Trophoblast cell (in vitro differentiated cells and primary cell): Measurements from ENCODE around the gene AGBL1.
A peak's percentile ranks its signal among the peaks of the same experiment; 100 is the strongest.

Experiments
- DNase-seq, 2 donors: peaks; one replicate each; pipeline ENCODE4 v3.0.0-alpha.2; 2016
- H2AFZ ChIP-seq: 2 replicates; pipeline ENCODE4 v1.6.1; 2013; ENCODE audit warnings: low read length, moderate library complexity, mild to moderate bottlenecking; ENCODE audit not compliant: insufficient read depth, poor library complexity
- H2AK5ac ChIP-seq: 2 replicates; pipeline ENCODE4 v1.6.1; 2013; ENCODE audit warnings: mild to moderate bottlenecking, low read length
- H2BK120ac ChIP-seq: 2 replicates; pipeline ENCODE4 v1.6.1; 2013; ENCODE audit warnings: low read length, mild to moderate bottlenecking, moderate library complexity; ENCODE audit not compliant: insufficient read depth, poor library complexity
- H2BK12ac ChIP-seq: 2 replicates; pipeline ENCODE4 v1.6.1; 2013; ENCODE audit warnings: mild to moderate bottlenecking, low read length, moderate library complexity
- H2BK5ac ChIP-seq: 2 replicates; pipeline ENCODE4 v1.6.1; 2013; ENCODE audit warnings: low read length, low read depth, moderate library complexity, mild to moderate bottlenecking; ENCODE audit not compliant: poor library complexity
- H3K14ac ChIP-seq: 2 replicates; pipeline ENCODE4 v1.6.1; 2013; ENCODE audit warnings: mild to moderate bottlenecking, low read length
- H3K18ac ChIP-seq: 2 replicates; pipeline ENCODE4 v1.6.1; 2013; ENCODE audit warnings: mild to moderate bottlenecking, low read length
- H3K23ac ChIP-seq: 2 replicates; pipeline ENCODE4 v1.6.1; 2013; ENCODE audit warnings: low read length
- H3K27ac ChIP-seq: 2 replicates; pipeline ENCODE4 v1.5.1; 2013; ENCODE audit warnings: low read depth, mild to moderate bottlenecking, inconsistent platforms, low read length, moderate library complexity
- H3K27me3 ChIP-seq: 2 replicates; pipeline ENCODE4 v1.6.1; 2013; ENCODE audit warnings: inconsistent platforms, mild to moderate bottlenecking, low read length, moderate library complexity; ENCODE audit not compliant: insufficient read depth
- H3K36me3 ChIP-seq, 2 experiments: 1 replicate in 1 of 2; 2 replicates in 1 of 2; pipeline ENCODE4 v1.6.1; 2013; ENCODE audit warnings: low read length in 2 of 2, mild to moderate bottlenecking in 2 of 2, moderate library complexity in 1 of 2; ENCODE audit not compliant: insufficient read depth in 2 of 2, control insufficient read depth in 1 of 2
- H3K4ac ChIP-seq: 2 replicates; pipeline ENCODE4 v1.6.1; 2013; ENCODE audit warnings: low read depth, mild to moderate bottlenecking, low read length, moderate library complexity
- H3K4me1 ChIP-seq, 2 experiments: 1 replicate in 1 of 2; 2 replicates in 1 of 2; pipeline ENCODE4 v1.6.1; 2013; ENCODE audit warnings: low read length in 2 of 2, mild to moderate bottlenecking in 2 of 2, moderate library complexity in 1 of 2; ENCODE audit not compliant: insufficient read depth in 2 of 2, control insufficient read depth in 1 of 2
- H3K4me2 ChIP-seq: 2 replicates; pipeline ENCODE4 v1.6.1; 2013; ENCODE audit warnings: inconsistent platforms, mild to moderate bottlenecking, low read length, moderate library complexity
- H3K4me3 ChIP-seq: 2 replicates; pipeline ENCODE4 v1.5.1; 2013; ENCODE audit warnings: mild to moderate bottlenecking, low read depth, low read length, inconsistent platforms
- H3K79me1 ChIP-seq: one replicate; pipeline ENCODE4 v1.6.1; 2013; ENCODE audit warnings: low read length
- H3K79me2 ChIP-seq: 2 replicates; pipeline ENCODE4 v1.6.1; 2013; ENCODE audit warnings: low read length, mild to moderate bottlenecking; ENCODE audit not compliant: control insufficient read depth, insufficient read depth, poor library complexity
- H3K9ac ChIP-seq: 2 replicates; pipeline ENCODE4 v1.6.1; 2013; ENCODE audit warnings: mild to moderate bottlenecking, low read length
- H3K9me3 ChIP-seq: 2 replicates; pipeline ENCODE4 v1.6.1; 2013; ENCODE audit warnings: low read depth, mild to moderate bottlenecking, control low read depth, inconsistent platforms, low read length; ENCODE audit not compliant: insufficient read depth
- H4K12ac ChIP-seq: 2 replicates; pipeline ENCODE4 v1.6.1; 2013; ENCODE audit warnings: low read depth, mild to moderate bottlenecking, low read length, moderate library complexity
- H4K8ac ChIP-seq: 2 replicates; pipeline ENCODE4 v1.6.1; 2013; ENCODE audit warnings: low read depth, mild to moderate bottlenecking, low read length, moderate library complexity
- H4K91ac ChIP-seq: one replicate; pipeline ENCODE4 v1.6.1; 2013; ENCODE audit warnings: low read depth, mild to moderate bottlenecking, low read length, moderate library complexity
- WGBS: extraction: QIAGEN DNeasy Blood & Tissue Kit; methylation state at CpG from one replicate; pipeline ENCODE4 v1.1.7; 2013; ENCODE audit warnings: missing lambda C conversion rate; ENCODE audit not compliant: insufficient read length, insufficient coverage; ENCODE audit errors: extremely low coverage; 5-methylcytosine and 5-hydroxymethylcytosine counted together

The AGBL1 gene

DNA sequence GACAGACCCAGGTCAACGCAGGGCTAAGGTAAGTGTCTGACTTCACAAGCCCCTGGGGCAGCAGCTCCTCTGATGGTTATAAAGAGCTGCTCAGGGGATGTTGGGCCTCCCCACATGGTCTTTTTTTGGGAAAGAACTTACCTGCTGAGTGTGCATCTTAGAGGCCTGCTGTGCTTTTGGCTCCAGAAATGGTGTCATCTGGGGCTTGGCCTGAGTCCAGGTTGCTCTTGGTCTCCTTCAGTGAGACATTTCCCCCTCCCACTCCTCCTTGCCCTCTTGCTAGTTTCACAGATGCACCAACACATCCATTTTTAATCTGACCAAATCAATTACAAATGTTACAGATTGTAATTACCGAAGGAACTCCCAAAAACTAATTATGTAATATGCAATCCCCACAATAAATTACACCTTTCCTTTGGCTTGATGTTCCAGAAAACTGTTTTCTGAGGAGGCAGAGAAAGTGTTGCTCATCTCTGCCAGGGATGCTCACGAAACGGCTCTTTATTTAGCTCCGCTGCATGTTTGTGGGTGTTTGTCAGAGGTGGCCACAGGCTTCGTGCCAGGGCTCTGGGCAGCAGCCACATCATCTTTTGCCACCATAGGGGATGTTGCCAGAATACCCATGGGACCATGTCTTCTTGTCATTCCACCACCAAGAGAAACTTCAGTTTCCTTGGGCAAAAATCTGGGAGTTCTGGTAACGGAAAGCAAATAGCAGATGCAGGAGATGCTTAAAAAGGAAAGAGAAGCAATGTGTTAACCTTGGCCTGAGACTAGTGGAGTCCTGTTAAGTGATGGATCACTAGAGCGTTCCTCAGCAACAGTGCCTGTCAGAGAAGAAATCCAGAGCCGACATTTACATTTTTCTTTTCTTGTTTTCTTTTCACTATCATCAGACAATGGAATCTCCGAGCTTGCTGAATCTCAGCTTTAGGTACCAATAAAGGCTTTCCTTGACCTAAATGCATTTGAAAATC is 799.9 kb downstream of the AGBL1 start:
- Histone ChIP-seq H3K4me2 (no peak overlapping the region), H4K12ac (no peak overlapping the region), H2BK5ac (no peak overlapping the region), H3K36me3 (no peaks in the 10 kb centered on the region), H3K4ac (no peak overlapping the region), H3K9me3 (peaks cover 3% of the 10 kb centered on the region), H3K79me1 (no peaks in the 10 kb centered on the region), H3K79me2 (no peaks in the 10 kb centered on the region), H3K4me1 (no peaks in the 10 kb centered on the region), H4K91ac (no peak overlapping the region), H3K14ac (no peak overlapping the region), H3K18ac (no peak overlapping the region), H2AK5ac (no peak overlapping the region), H3K4me3 (no peak overlapping the region), H4K8ac (no peak overlapping the region), H3K9ac (no peak overlapping the region), H2BK12ac (no peak overlapping the region), H3K27ac (no peak overlapping the region), H3K23ac (no peak overlapping the region), H2AFZ (no peak overlapping the region), H2BK120ac (no peak overlapping the region), H3K27me3 (no peaks in the 10 kb centered on the region)
- no CpG with 5 or more reads among the region's 10 CpGs for WGBS
- DNase-seq = no peak

DNA sequence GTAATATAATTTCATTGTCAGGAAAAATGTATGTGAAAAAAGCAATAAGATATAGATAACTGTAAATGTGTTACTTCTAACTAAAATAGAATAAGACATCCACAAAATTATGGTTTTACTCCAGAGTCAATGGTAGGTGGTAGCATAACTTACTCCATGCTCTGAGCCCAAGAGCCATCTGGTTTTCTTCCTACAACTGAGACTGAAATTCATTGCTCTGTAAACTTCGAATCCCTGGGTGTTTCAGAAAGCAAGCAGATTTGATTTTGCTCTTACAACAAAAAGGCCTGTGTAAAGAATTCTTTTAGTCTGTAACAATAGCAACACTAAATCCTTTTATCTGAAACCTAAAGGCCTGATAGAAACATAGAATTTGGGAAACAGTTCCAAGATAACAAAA is 805.9 kb downstream of the AGBL1 start:
- Histone ChIP-seq H3K79me2 (no peaks in the 10 kb centered on the region), H3K27me3 (no peaks in the 10 kb centered on the region), H3K23ac (no peak overlapping the region), H3K4me2 (no peak overlapping the region), H3K4ac (no peak overlapping the region), H3K9ac (no peak overlapping the region), H3K4me3 (no peak overlapping the region), H3K9me3 (peaks cover under 1% of the 10 kb centered on the region), H3K27ac (no peak overlapping the region), H4K12ac (no peak overlapping the region), H4K8ac (no peak overlapping the region), H2BK120ac (no peak overlapping the region), H2BK12ac (no peak overlapping the region), H2AK5ac (no peak overlapping the region), H3K79me1 (no peaks in the 10 kb centered on the region), H3K4me1 (no peaks in the 10 kb centered on the region), H2BK5ac (no peak overlapping the region), H3K36me3 (no peaks in the 10 kb centered on the region), H4K91ac (no peak overlapping the region), H3K14ac (no peak overlapping the region), H2AFZ (no peak overlapping the region), H3K18ac (no peak overlapping the region)
- no CpG with 5 or more reads among the region's 1 CpG for WGBS
- DNase-seq = no peak

GRCh38 chr15:86892774-86893449 is 813.2 kb downstream of the AGBL1 start:
- H3K9me3 ChIP-seq = peaks cover 2% of the 10 kb centered on the region

DNA sequence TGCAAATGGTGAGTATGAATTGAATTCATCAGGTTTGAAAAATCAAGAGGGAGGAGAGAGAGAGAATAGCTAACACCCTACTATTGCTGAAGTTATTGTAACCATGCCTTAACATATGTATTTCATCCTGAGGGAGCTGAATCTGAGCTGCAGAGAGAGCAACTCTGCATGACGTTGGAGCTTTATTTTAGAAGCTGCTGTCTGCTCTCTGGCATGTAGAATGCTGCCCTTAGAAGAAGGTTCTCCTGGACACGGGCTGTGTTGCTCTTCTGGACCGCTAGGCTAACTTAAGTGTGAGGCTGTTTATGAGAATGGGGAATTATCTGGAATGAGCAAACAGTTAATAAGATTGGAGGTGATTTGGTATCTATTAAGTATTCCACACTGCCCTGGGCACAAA is 814.6 kb downstream of the AGBL1 start:
- Histone ChIP-seq H2AK5ac (no peak overlapping the region), H3K9ac (no peak overlapping the region), H3K27ac (no peak overlapping the region), H2BK12ac (no peak overlapping the region), H3K4ac (no peak overlapping the region), H4K91ac (no peak overlapping the region), H3K79me2 (no peaks in the 10 kb centered on the region), H3K9me3 (peaks cover 2% of the 10 kb centered on the region), H4K8ac (no peak overlapping the region), H3K18ac (no peak overlapping the region), H3K4me2 (no peak overlapping the region), H3K79me1 (no peaks in the 10 kb centered on the region), H3K27me3 (no peaks in the 10 kb centered on the region), H3K36me3 (no peaks in the 10 kb centered on the region), H3K23ac (no peak overlapping the region), H4K12ac (no peak overlapping the region), H2BK120ac (no peak overlapping the region), H2AFZ (no peak overlapping the region), H3K4me3 (no peak overlapping the region), H3K4me1 (peaks cover 0 to 2% of the 10 kb centered on the region in 2 experiments), H2BK5ac (no peak overlapping the region), H3K14ac (no peak overlapping the region)
- no peak for DNase-seq
- no CpG with 5 or more reads among the region's 3 CpGs for WGBS

More at GRCh38 chr15:86892774-86893449, 813.2 kb downstream of the AGBL1 start:
- no peak overlapping the region for H2BK120ac ChIP-seq
- H2BK5ac ChIP-seq = no peak overlapping the region
- no peak overlapping the region for H3K23ac ChIP-seq
- no peak overlapping the region for H4K12ac ChIP-seq
- no peak overlapping the region for H3K9ac ChIP-seq
- no peaks in the 10 kb centered on the region for H3K79me1 ChIP-seq
- peak in 1 of 2 donors; percentile 21 for DNase-seq
- H3K27me3 ChIP-seq = no peaks in the 10 kb centered on the region
- no peak overlapping the region for H3K27ac ChIP-seq
- no peak overlapping the region for H4K91ac ChIP-seq
- no peak overlapping the region for H2AFZ ChIP-seq
- H3K4me3 ChIP-seq = no peak overlapping the region
- no peak overlapping the region for H2BK12ac ChIP-seq
- no peaks in the 10 kb centered on the region for H3K79me2 ChIP-seq
- no peaks in the 10 kb centered on the region for H3K36me3 ChIP-seq
- H3K4ac ChIP-seq = no peak overlapping the region
- no peak overlapping the region for H2AK5ac ChIP-seq
- no peak overlapping the region for H3K14ac ChIP-seq
- peaks cover 0 to 2% of the 10 kb centered on the region in 2 experiments for H3K4me1 ChIP-seq
- no peak overlapping the region for H4K8ac ChIP-seq
- no CpG with 5 or more reads among the region's 10 CpGs for WGBS
- H3K4me2 ChIP-seq = no peak overlapping the region
- no peak overlapping the region for H3K18ac ChIP-seq
